Measurements from ENCODE around the gene RPL32.
A peak's percentile ranks its signal among the peaks of the same experiment; 100 is the strongest.
"Not testable (repeated sequence)": the region's sequence is repeated elsewhere in the genome, so short reads cannot be mapped to it uniquely, and the experiment has no call there.

Gene RPL32

GRCh38 chr3:12841149-12841969 is at the start of gene RPL32:
Gene RPL32 (minus strand): TSS chr3:12841565. CDS start chr3:12840237, 1,328 bp downstream.
- peak; percentile 69 for DNase-seq

GRCh38 chr3:12890610-12891390 is 49.4 kb upstream of the RPL32 start:
- no peak for DNase-seq

- no peak for DNase-seq
Observed at GRCh38 chr3:12886736-12887135, 45.4 kb upstream of the RPL32 start.

- no peak for DNase-seq
Observed at GRCh38 chr3:12886106-12886679, 44.8 kb upstream of the RPL32 start.

- no peak for DNase-seq
Observed at GRCh38 chr3:12885583-12885930, 44.2 kb upstream of the RPL32 start.

- DNase-seq = no peak
Observed at GRCh38 chr3:12884790-12885582, 43.6 kb upstream of the RPL32 start.

GRCh38 chr3:12884186-12884680 is 42.9 kb upstream of the RPL32 start:
- no peak for DNase-seq

GRCh38 chr3:12882336-12883310 is 41.3 kb upstream of the RPL32 start:
- DNase-seq = no peak

- DNase-seq = not testable (repeated sequence)
Observed at GRCh38 chr3:12881858-12882257, 40.5 kb upstream of the RPL32 start.

GRCh38 chr3:12879191-12879815 is 37.9 kb upstream of the RPL32 start:
- no peak for DNase-seq

GRCh38 chr3:12878758-12879157 is 37.4 kb upstream of the RPL32 start:
- DNase-seq = not testable (repeated sequence)

- no peak for DNase-seq
Observed at GRCh38 chr3:12878141-12878574, 36.8 kb upstream of the RPL32 start.

- no peak for DNase-seq
Observed at GRCh38 chr3:12877040-12877439, 35.7 kb upstream of the RPL32 start.

- DNase-seq = no peak
Observed at GRCh38 chr3:12875857-12876836, 34.8 kb upstream of the RPL32 start.

GRCh38 chr3:12871404-12871983 is 30.1 kb upstream of the RPL32 start:
- DNase-seq = no peak

- DNase-seq = no peak
Observed at GRCh38 chr3:12870942-12871341, 29.6 kb upstream of the RPL32 start.

GRCh38 chr3:12869035-12869621 is 27.8 kb upstream of the RPL32 start:
- no peak for DNase-seq
